Type B pancreatic cell (in vitro differentiated cells): ENCODE data around the gene TMOD4. TPM values are rescaled to one million over a fixed set of nuclear protein-coding genes. Genes with fewer than 3 reads are reported as not detected.
A peak's percentile ranks its signal among the peaks of the same experiment; 100 is the strongest.
"Not testable (repeated sequence)": the region's sequence is repeated elsewhere in the genome, so short reads cannot be mapped to it uniquely, and the experiment has no call there.

Experiments
- DNase-seq: peaks from one replicate; pipeline ENCODE4 v3.0.0; 2021; ENCODE audit warnings: mixed read lengths; ENCODE audit not compliant: unreplicated experiment; ENCODE audit errors: extremely low spot score
- H3K27ac Mint-ChIP-seq: 2 replicates; pipeline ENCODE4 v1.8.0; 2021; ENCODE audit warnings: mild to moderate bottlenecking, mixed read lengths
- H3K27me3 Mint-ChIP-seq: 2 replicates; pipeline ENCODE4 v1.8.0; 2021; ENCODE audit warnings: mixed read lengths
- H3K36me3 Mint-ChIP-seq: 2 replicates; pipeline ENCODE4 v1.8.0; 2021; ENCODE audit warnings: mixed read lengths
- H3K4me1 Mint-ChIP-seq: one replicate; pipeline ENCODE4 v1.8.0; 2021; ENCODE audit warnings: mixed read lengths; ENCODE audit not compliant: unreplicated experiment
- H3K4me3 Mint-ChIP-seq: 2 replicates; pipeline ENCODE4 v1.8.0; 2021; ENCODE audit warnings: mild to moderate bottlenecking, mixed read lengths
- H3K9me3 Mint-ChIP-seq: 2 replicates; pipeline ENCODE4 v1.8.0; 2021; ENCODE audit warnings: mixed read lengths
- total RNA-seq: library from RNA; stranded (reverse); gene quantifications from 2 replicates; pipeline ENCODE4 v1.2.1, GENCODE V29; 2021; ENCODE audit warnings: low replicate concordance
- TF ChIP-seq, protein P1 (sequence below): fragments of 200-600 bp; sonication (generic); conservative IDR thresholded peaks from 2 replicates; pipeline ENCODE4 v1.5.0; 2021; ENCODE audit warnings: antibody characterized with exemption, mild to moderate bottlenecking

The TMOD4 gene
- total RNA-seq, 1 donor from 2014 or later, result 1.9 TPM

DNA sequence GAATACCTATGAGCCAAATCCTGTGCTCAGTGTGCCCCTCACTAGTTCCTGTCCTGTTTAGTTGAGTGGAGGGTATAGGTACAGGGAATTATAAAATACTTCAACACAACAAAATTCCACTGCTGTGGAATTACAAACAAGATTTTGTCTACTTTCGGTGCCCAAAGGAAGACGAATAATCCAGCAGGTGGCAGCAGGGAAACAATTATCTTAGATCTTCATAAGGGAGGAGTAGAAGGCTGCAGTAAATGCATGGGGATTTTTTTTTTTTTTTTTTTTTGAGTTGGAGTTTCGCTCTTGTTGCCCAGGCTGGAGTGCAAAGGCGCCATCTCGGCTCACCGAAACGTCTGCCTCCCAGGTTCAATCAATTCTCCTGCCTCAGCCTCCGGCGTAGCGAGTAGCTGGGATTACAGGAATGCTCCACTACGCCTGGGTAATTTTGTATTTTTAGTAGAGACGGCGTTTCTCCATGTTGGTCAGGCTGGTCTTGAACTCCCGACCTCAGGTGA, 20.6 kb upstream of the TMOD4 start:
- peaks cover 22% of the 10 kb centered on the region for H3K4me1 Mint-ChIP-seq
- H3K27me3 Mint-ChIP-seq, result peaks cover 3% of the 10 kb centered on the region
- TF ChIP-seq, protein P1, sequence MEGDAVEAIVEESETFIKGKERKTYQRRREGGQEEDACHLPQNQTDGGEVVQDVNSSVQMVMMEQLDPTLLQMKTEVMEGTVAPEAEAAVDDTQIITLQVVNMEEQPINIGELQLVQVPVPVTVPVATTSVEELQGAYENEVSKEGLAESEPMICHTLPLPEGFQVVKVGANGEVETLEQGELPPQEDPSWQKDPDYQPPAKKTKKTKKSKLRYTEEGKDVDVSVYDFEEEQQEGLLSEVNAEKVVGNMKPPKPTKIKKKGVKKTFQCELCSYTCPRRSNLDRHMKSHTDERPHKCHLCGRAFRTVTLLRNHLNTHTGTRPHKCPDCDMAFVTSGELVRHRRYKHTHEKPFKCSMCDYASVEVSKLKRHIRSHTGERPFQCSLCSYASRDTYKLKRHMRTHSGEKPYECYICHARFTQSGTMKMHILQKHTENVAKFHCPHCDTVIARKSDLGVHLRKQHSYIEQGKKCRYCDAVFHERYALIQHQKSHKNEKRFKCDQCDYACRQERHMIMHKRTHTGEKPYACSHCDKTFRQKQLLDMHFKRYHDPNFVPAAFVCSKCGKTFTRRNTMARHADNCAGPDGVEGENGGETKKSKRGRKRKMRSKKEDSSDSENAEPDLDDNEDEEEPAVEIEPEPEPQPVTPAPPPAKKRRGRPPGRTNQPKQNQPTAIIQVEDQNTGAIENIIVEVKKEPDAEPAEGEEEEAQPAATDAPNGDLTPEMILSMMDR, result peak; percentile 69
- H3K36me3 Mint-ChIP-seq, result peaks cover 8% of the 10 kb centered on the region
- peak overlapping the region; percentile 82 for H3K4me3 Mint-ChIP-seq
- DNase-seq, result no peak
- no peaks in the 10 kb centered on the region for H3K9me3 Mint-ChIP-seq
- H3K27ac Mint-ChIP-seq, result peak overlapping the region; percentile 100

DNA sequence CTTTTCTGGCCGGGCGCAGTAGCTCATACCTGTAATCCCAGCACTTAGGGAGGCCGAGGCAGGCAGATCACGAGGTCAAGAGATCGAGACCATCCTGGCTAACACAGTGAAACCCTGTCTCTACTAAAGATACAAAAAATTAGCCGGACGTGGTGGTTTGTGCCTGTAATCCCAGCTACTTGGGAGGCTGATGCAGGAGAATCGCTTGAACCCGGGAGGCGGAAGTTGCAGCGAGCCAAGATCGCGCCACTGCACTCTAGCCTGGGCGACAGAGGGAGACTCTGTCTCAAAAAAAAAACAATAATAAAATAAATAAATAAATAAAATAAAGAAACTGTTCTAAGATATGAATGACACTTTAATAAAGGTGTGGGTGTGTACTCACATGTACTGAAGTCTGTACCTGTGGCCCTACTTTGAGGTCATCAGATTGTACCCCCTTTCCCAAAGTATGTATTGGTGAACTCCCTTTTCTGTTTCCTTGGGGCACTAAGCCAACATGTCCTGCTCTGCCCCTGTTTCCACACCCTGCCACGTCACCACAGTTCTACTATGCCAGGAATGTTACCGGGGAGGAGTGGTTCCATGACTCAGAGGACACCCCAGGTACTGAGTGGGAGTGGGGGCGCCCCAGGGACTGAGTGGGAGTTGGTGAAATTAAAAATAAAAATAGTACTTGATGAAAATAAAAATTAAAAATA, 19.3 kb upstream of the TMOD4 start:
- not testable (repeated sequence) for H3K9me3 Mint-ChIP-seq, H3K27me3 Mint-ChIP-seq, H3K36me3 Mint-ChIP-seq, DNase-seq
- peak overlapping the region; percentile 99 for H3K27ac Mint-ChIP-seq
- peak overlapping the region; percentile 64 for H3K4me3 Mint-ChIP-seq
- H3K4me1 Mint-ChIP-seq, result peaks cover 20% of the 10 kb centered on the region

DNA sequence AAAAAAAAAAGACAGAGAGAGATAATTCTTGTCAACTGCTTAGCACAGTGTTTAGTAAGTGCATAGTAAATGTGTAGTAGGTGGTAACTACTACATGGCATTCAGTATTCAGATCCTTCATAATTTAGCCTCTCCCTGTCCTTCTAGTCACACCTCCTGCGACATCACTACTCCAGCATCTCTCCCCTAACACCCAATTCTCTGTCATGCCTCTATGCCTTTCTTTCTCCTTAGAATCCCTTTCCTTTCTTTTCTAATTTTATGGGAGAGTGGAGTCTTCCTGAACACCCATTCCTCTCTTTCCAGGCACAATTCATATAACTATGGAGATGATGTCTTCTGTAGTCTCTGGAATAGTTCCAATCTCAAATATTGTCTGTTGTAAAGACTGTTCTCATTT, 18.1 kb upstream of the TMOD4 start:
- Mint-ChIP-seq H3K36me3 (no peaks in the 10 kb centered on the region), H3K4me1 (peaks cover 18% of the 10 kb centered on the region), H3K9me3 (no peaks in the 10 kb centered on the region), H3K4me3 (peak overlapping the region; percentile 2), H3K27ac (peak overlapping the region; percentile 74), H3K27me3 (peaks cover 3% of the 10 kb centered on the region)
- no peak for DNase-seq
- TF ChIP-seq, protein P1, result no peak

DNA sequence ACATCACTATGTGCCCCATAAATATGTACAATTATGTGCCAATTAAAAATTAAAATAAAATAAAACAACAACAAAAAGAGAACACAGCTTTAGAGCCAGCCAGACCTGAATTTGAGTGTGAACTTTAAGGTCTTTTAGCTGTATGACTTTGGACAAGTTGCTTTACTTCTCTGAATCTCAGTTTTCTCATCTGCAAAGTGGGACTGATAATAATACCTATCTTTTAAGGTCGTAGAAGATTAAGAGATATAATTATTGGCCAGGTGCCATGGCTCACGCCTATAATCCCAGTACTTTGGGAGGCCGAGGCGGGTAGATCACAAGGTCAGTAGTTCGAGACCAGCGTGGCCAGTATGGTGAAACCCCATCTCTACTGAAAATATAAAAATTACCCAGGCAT, 17.5 kb upstream of the TMOD4 start:
- Mint-ChIP-seq H3K9me3 (no peaks in the 10 kb centered on the region), H3K27me3 (peaks cover 3% of the 10 kb centered on the region), H3K36me3 (no peaks in the 10 kb centered on the region), H3K4me1 (peaks cover 22% of the 10 kb centered on the region), H3K27ac (no peak overlapping the region), H3K4me3 (no peak overlapping the region)
- TF ChIP-seq, protein P1, result no peak
- DNase-seq, result no peak

DNA sequence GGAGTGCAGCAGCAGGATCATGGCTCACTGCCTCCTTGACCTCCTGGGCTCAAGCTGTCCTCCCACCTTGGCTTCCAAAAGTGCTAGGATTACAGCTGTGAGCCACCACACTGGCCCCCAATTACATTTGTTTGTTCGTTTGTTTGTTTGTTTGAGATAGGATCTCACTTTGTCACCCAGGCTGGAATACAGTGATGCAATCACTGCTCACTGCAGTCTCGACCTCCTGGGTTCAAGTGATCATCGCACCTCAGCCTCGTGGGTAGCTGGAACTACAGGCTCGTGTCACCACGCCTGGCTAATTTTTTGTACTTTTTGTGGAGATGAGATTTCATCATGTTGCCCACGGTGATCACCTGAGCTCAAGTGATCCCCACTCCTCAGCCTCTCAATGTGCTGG, 16.3 kb upstream of the TMOD4 start:
- H3K4me1 Mint-ChIP-seq, result peaks cover 16% of the 10 kb centered on the region
- peaks cover 3% of the 10 kb centered on the region for H3K27me3 Mint-ChIP-seq
- DNase-seq, result no peak
- H3K9me3 Mint-ChIP-seq, result no peaks in the 10 kb centered on the region
- H3K4me3 Mint-ChIP-seq, result no peak overlapping the region
- TF ChIP-seq, protein P1, result no peak
- peak overlapping the region; percentile 67 for H3K27ac Mint-ChIP-seq
- H3K36me3 Mint-ChIP-seq, result no peaks in the 10 kb centered on the region

DNA sequence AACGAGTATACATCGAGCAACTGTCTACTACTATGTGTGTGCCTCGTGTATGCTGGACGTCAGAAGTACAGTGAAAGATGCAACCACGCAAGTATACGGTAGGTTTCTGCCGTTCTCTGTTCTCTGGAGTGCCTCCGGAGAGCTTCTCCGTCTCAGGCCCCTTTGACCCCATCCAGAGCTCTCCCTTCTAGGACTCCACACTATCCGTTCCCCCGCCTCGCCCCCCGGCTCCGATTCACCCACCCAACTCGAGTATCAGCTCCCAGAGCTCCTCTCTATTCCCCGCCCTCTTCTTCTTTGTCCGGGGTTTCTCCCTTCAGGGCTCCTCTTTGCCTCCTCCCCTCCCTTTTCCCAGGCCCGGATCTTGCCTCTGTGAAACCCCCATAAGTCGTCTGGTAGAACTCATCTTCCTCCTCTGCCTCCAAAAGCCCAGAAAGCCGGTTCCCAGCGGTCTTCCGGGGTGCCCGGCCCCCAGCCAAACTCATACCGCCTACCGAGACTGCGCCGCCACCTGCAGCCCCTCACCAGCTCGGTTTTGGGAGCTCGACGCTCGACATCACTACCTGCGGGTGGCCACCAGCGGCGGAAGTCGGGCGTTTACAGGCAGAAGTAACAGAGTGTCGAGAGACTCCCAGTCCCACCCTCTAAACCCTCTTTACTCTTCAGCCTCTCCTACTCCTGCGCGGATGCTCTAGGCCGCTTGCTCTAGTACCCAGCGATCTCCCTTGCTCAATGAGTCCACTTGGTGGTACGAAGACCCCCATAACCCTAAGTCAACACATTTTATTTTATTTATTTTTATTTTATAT, 14.1 kb upstream of the TMOD4 start, which contains the start of gene VPS72:
VPS72 (minus strand) TSS at position 561 of the 809 bp plus-strand sequence; CDS start at position 485, 76 bp downstream.
- DNase-seq, result peak; percentile 84
- Mint-ChIP-seq H3K4me1 (peaks cover 17% of the 10 kb centered on the region), H3K27me3 (peaks cover 3% of the 10 kb centered on the region), H3K9me3 (no peaks in the 10 kb centered on the region), H3K27ac (peak within 1 kb of the TSS; percentile 100), H3K4me3 (peak within 1 kb of the TSS; percentile 100), H3K36me3 (peaks cover 10% of the 10 kb centered on the region)
- TF ChIP-seq, protein P1, result no peak

DNA sequence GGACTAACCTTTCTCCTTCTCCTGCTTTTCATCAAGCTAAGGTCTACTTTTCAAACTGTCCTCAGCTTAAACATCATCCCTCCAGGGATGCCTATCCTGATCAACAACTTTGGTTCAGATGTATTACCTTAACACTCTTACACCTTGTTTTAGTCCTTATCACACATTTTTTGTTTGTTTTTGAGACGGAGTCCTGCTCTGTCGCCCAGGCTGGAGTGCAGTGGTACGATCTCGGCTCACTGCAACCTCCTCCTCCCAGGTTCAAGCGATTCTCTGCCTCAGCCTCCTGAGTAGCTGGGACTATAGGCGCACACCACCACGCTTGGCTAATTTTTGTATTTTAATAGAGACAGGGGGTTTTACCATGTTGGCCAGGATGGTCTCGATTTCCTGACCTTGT, 12.9 kb upstream of the TMOD4 start:
- not testable (repeated sequence) for DNase-seq, H3K9me3 Mint-ChIP-seq, H3K27me3 Mint-ChIP-seq
- Mint-ChIP-seq H3K27ac (peak overlapping the region; percentile 100), H3K36me3 (peaks cover 17% of the 10 kb centered on the region), H3K4me3 (peak overlapping the region; percentile 100), H3K4me1 (peaks cover 17% of the 10 kb centered on the region)
